Measurements from ENCODE around the gene IGLL5. TPM values are rescaled to one million over a fixed set of nuclear protein-coding genes. Genes with fewer than 3 reads are reported as not detected.
"Not testable (repeated sequence)": the region's sequence is repeated elsewhere in the genome, so short reads cannot be mapped to it uniquely, and the experiment has no call there.

The IGLL5 gene
- total and polyA plus RNA-seq, 2 donors (not counting 3 experiments of a cell fraction or from before 2014, with no cell fraction given): not detected

GRCh38 chr22:22922092-22922953 lies 34.7 kb downstream of the IGLL5 start:
- H3K4me3 ChIP-seq (replicated peaks in 1 of 3; ENCODE audit: insufficient read depth in 1 of 3, low read depth in 1 of 3, low read length in 3 of 3); DNase-seq (ENCODE audit: low read depth, low spot score); H3K36me3 ChIP-seq (ENCODE audit: control insufficient read depth in 2 of 2, extremely low read depth in 1 of 2, insufficient read depth in 2 of 2, low read length in 2 of 2); H3K27ac ChIP-seq (ENCODE audit: insufficient read depth, low read depth, low read length); intact Hi-C loops (cut with micrococcal nuclease); H3K27me3 ChIP-seq (ENCODE audit: control insufficient read depth in 2 of 2, insufficient read depth in 2 of 2, low read length in 2 of 2); FAIRE-seq; H3K4me1 ChIP-seq (ENCODE audit: control insufficient read depth, extremely low read depth, insufficient read depth, low read length); H2AFZ ChIP-seq (ENCODE audit: low read depth, low read length); H3K9ac ChIP-seq (replicated peaks; ENCODE audit: extremely low read depth, insufficient read depth, low read length); BruUV-seq (replicated peaks); H3K79me2 ChIP-seq (ENCODE audit: control insufficient read depth, insufficient read depth, low read length); H3K9me1 ChIP-seq (replicated peaks; ENCODE audit: control insufficient read depth, extremely low read depth, insufficient read depth, low read length); H4K20me1 ChIP-seq (replicated peaks; ENCODE audit: control insufficient read depth, extremely low read depth, insufficient read depth, low read length); dilution Hi-C loops (cut with MboI; ENCODE audit: extremely low pct_ligation_motif_present, low sequenced_read_pairs); POLR2A ChIA-PET; H3K9me3 ChIP-seq (replicated peaks; ENCODE audit: control insufficient read depth, insufficient read depth, low read length); H3K4me2 ChIP-seq (ENCODE audit: insufficient read depth, low read length); CTCF ChIA-PET: not testable (repeated sequence)

- Histone ChIP-seq H3K9me3 (replicated peaks; ENCODE audit: control insufficient read depth, insufficient read depth, low read length) (no peaks in the 10 kb centered on the region), H2AFZ (ENCODE audit: low read depth, low read length) (no peak overlapping the region), H4K20me1 (replicated peaks; ENCODE audit: control insufficient read depth, extremely low read depth, insufficient read depth, low read length) (no peaks in the 10 kb centered on the region), H3K27me3 (ENCODE audit: control insufficient read depth in 2 of 2, insufficient read depth in 2 of 2, low read length in 2 of 2) (no peaks in the 10 kb centered on the region), H3K9ac (replicated peaks; ENCODE audit: extremely low read depth, insufficient read depth, low read length) (no peak overlapping the region), H3K4me1 (ENCODE audit: control insufficient read depth, extremely low read depth, insufficient read depth, low read length) (no peaks in the 10 kb centered on the region), H3K36me3 (ENCODE audit: control insufficient read depth in 2 of 2, extremely low read depth in 1 of 2, insufficient read depth in 2 of 2, low read length in 2 of 2) (no peaks in the 10 kb centered on the region), H3K4me2 (ENCODE audit: insufficient read depth, low read length) (no peak overlapping the region), H3K4me3 (replicated peaks in 1 of 3; ENCODE audit: insufficient read depth in 1 of 3, low read depth in 1 of 3, low read length in 3 of 3) (no peak overlapping the region), H3K79me2 (ENCODE audit: control insufficient read depth, insufficient read depth, low read length) (no peaks in the 10 kb centered on the region), H3K27ac (ENCODE audit: insufficient read depth, low read depth, low read length) (no peak overlapping the region), H3K9me1 (replicated peaks; ENCODE audit: control insufficient read depth, extremely low read depth, insufficient read depth, low read length) (no peaks in the 10 kb centered on the region)
- FAIRE-seq (no peak), DNase-seq (ENCODE audit: low read depth, low spot score) (no peak)
- BruUV-seq (replicated peaks): no TSS peak
- dilution Hi-C loops (cut with MboI; ENCODE audit: extremely low pct_ligation_motif_present, low sequenced_read_pairs): no loop called here
- intact Hi-C loops (cut with micrococcal nuclease): no loop called here
- ChIA-PET CTCF (no interaction called here), POLR2A (no interaction called here)
- no peak for TF ChIP-seq MAX (IDR thresholded peaks at IDR 0.05; ENCODE audit: insufficient read depth, insufficient read length)
- no peak for TF ChIP-seq POLR2AphosphoS5 (IDR thresholded peaks at IDR 0.05; ENCODE audit: insufficient read depth, low read depth, low read length)
- TF ChIP-seq GATA2 (IDR thresholded peaks at IDR 0.05; ENCODE audit: insufficient read depth, insufficient read length, low read depth, low read length): no peak
- no peak for TF ChIP-seq JUN (IDR thresholded peaks at IDR 0.05; ENCODE audit: borderline replicate concordance, insufficient read depth, insufficient read length, low read depth)
- no peak for TF ChIP-seq FOS (IDR thresholded peaks at IDR 0.05; ENCODE audit: borderline replicate concordance, insufficient read depth, low read length)
- TF ChIP-seq EZH2 (IDR thresholded peaks at IDR 0.05; ENCODE audit: borderline replicate concordance, low read depth, low read length, severe bottlenecking): no peak
- TF ChIP-seq CTCF (IDR thresholded peaks at IDR 0.05; ENCODE audit: extremely low read depth in 1 of 2, insufficient read depth in 1 of 2, low read depth in 1 of 2, low read length in 2 of 2): no peak
- TF ChIP-seq POLR2A (IDR thresholded peaks at IDR 0.05; ENCODE audit: low read depth, low read length): no peak
- no peak for TF ChIP-seq MYC (IDR thresholded peaks at IDR 0.05; ENCODE audit: low read depth, low read length)
Measured at GRCh38 chr22:22922954-22923319, 35.3 kb downstream of the IGLL5 start.

Measured in endothelial cell of umbilical vein (primary cell).